MM.1S (cell line): ENCODE measurements around the gene GLRA1.

Experiments used
- DNase-seq: peaks from one replicate; pipeline ENCODE4 v3.0.0-alpha.2; 2015
- H2AFZ ChIP-seq: fragments of 300-600 bp; sonication (generic); 2 replicates; pipeline ENCODE4 v1.6.0; 2016; ENCODE audit warnings: antibody characterized with exemption, low read length
- H3F3A ChIP-seq: fragments of 300-600 bp; sonication (generic); 2 replicates; pipeline ENCODE4 v1.6.1; 2016; ENCODE audit warnings: mild to moderate bottlenecking, antibody characterized with exemption, low read length, moderate library complexity, mixed read lengths; ENCODE audit not compliant: insufficient read depth
- H3K27ac ChIP-seq: fragments of 300-600 bp; sonication (generic); 2 replicates; pipeline ENCODE4 v1.5.1; 2016; ENCODE audit warnings: mild to moderate bottlenecking, low read length
- H3K27me3 ChIP-seq: fragments of 300-600 bp; sonication (generic); replicated peaks from 2 replicates; pipeline ENCODE4 v1.6.0; 2016; ENCODE audit warnings: low read length; ENCODE audit not compliant: insufficient read depth
- H3K36me3 ChIP-seq: fragments of 300-600 bp; sonication (generic); replicated peaks from 2 replicates; pipeline ENCODE4 v1.6.1; 2016; ENCODE audit warnings: mild to moderate bottlenecking, low read length, mixed read lengths; ENCODE audit not compliant: insufficient read depth
- H3K4me1 ChIP-seq: fragments of 300-600 bp; sonication (generic); 2 replicates; pipeline ENCODE4 v1.6.1; 2016; ENCODE audit warnings: low read length, mixed read lengths
- H3K4me2 ChIP-seq: fragments of 300-600 bp; sonication (generic); 2 replicates; pipeline ENCODE4 v1.6.0; 2016; ENCODE audit warnings: low read depth, low read length
- H3K4me3 ChIP-seq: fragments of 300-600 bp; sonication (generic); 2 replicates; pipeline ENCODE4 v1.5.1; 2016; ENCODE audit warnings: low read length, mixed read lengths
- H3K79me2 ChIP-seq: fragments of 300-600 bp; sonication (generic); 2 replicates; pipeline ENCODE4 v1.6.1; 2016; ENCODE audit warnings: mixed run types, low read length, mixed read lengths
- H3K9ac ChIP-seq: fragments of 300-600 bp; sonication (generic); 2 replicates; pipeline ENCODE4 v1.6.1; 2016; ENCODE audit warnings: low read length, mixed read lengths
- H3K9me2 ChIP-seq: fragments of 300-600 bp; sonication (generic); replicated peaks from 2 replicates; pipeline ENCODE4 v1.6.1; 2016; ENCODE audit warnings: mild to moderate bottlenecking, low read length, mixed read lengths; ENCODE audit not compliant: insufficient read depth
- H3K9me3 ChIP-seq: fragments of 300-600 bp; sonication (generic); replicated peaks from 2 replicates; pipeline ENCODE4 v1.6.1; 2016; ENCODE audit warnings: mild to moderate bottlenecking, low read length, mixed read lengths; ENCODE audit not compliant: insufficient read depth
- H4K20me1 ChIP-seq: fragments of 300-600 bp; sonication (generic); 2 replicates; pipeline ENCODE4 v1.6.1; 2016; ENCODE audit warnings: mild to moderate bottlenecking, low read length, moderate library complexity, mixed read lengths; ENCODE audit not compliant: insufficient read depth
- CTCF ChIP-seq: fragments of 300-600 bp; sonication (generic); IDR thresholded peaks from 2 replicates; pipeline ENCODE4 v1.5.1; 2016; ENCODE audit warnings: antibody characterized with exemption, low read length, mixed read lengths
- EZH2 ChIP-seq: fragments of 300-600 bp; sonication (generic); optimal IDR thresholded peaks from 2 replicates; pipeline ENCODE3; 2017; ENCODE audit warnings: low read depth, mild to moderate bottlenecking, antibody characterized with exemption, low read length, mixed read lengths
- EZH2phosphoT487 ChIP-seq: fragments of 300-600 bp; sonication (generic); IDR thresholded peaks from 2 replicates; pipeline ENCODE4 v1.6.1; 2018; ENCODE audit warnings: antibody characterized with exemption, low read length

Gene GLRA1

GRCh38 chr5:151905557-151905961 is 19.1 kb downstream of the GLRA1 start:
- H3K79me2 ChIP-seq = no peaks in the 10 kb centered on the region
- H3K9me3 ChIP-seq = no peaks in the 10 kb centered on the region
- no peak overlapping the region for H3K9ac ChIP-seq
- no peak overlapping the region for H2AFZ ChIP-seq
- no peak overlapping the region for H3K4me3 ChIP-seq
- H3K9me2 ChIP-seq = no peaks in the 10 kb centered on the region
- TF ChIP-seq CTCF = no peak
- no peak for TF ChIP-seq EZH2phosphoT487
- TF ChIP-seq EZH2 = no peak
- DNase-seq = no peak
- no peaks in the 10 kb centered on the region for H4K20me1 ChIP-seq
- no peak overlapping the region for H3K4me2 ChIP-seq
- no peaks in the 10 kb centered on the region for H3K4me1 ChIP-seq
- no peaks in the 10 kb centered on the region for H3K36me3 ChIP-seq
- H3F3A ChIP-seq = no peaks in the 10 kb centered on the region
- H3K27me3 ChIP-seq = no peaks in the 10 kb centered on the region
- H3K27ac ChIP-seq = no peak overlapping the region

GRCh38 chr5:151904909-151905308 is 19.7 kb downstream of the GLRA1 start:
- H3K9me3 ChIP-seq = no peaks in the 10 kb centered on the region
- TF ChIP-seq CTCF (no peak), EZH2phosphoT487 (no peak), EZH2 (no peak)
- no peak overlapping the region for H3K4me3 ChIP-seq
- H3K27me3 ChIP-seq = no peaks in the 10 kb centered on the region
- no peaks in the 10 kb centered on the region for H3K9me2 ChIP-seq
- H3K36me3 ChIP-seq = no peaks in the 10 kb centered on the region
- H3K9ac ChIP-seq = no peak overlapping the region
- no peak overlapping the region for H3K27ac ChIP-seq
- no peak overlapping the region for H2AFZ ChIP-seq
- H3K4me2 ChIP-seq = no peak overlapping the region
- H3K4me1 ChIP-seq = no peaks in the 10 kb centered on the region
- no peaks in the 10 kb centered on the region for H3F3A ChIP-seq
- H3K79me2 ChIP-seq = no peaks in the 10 kb centered on the region
- no peaks in the 10 kb centered on the region for H4K20me1 ChIP-seq
- no peak for DNase-seq

GRCh38 chr5:151904127-151904526 is 20.5 kb downstream of the GLRA1 start:
- no peaks in the 10 kb centered on the region for H3K36me3 ChIP-seq
- H3K4me1 ChIP-seq = no peaks in the 10 kb centered on the region
- TF ChIP-seq EZH2phosphoT487 (no peak), CTCF (no peak), EZH2 (no peak)
- no peaks in the 10 kb centered on the region for H3K79me2 ChIP-seq
- no peak overlapping the region for H3K27ac ChIP-seq
- H2AFZ ChIP-seq = no peak overlapping the region
- no peaks in the 10 kb centered on the region for H4K20me1 ChIP-seq
- H3K9ac ChIP-seq = no peak overlapping the region
- no peak overlapping the region for H3K4me2 ChIP-seq
- H3K4me3 ChIP-seq = no peak overlapping the region
- DNase-seq = no peak
- H3K9me3 ChIP-seq = no peaks in the 10 kb centered on the region
- no peaks in the 10 kb centered on the region for H3K9me2 ChIP-seq
- H3K27me3 ChIP-seq = no peaks in the 10 kb centered on the region
- no peaks in the 10 kb centered on the region for H3F3A ChIP-seq
